Endothelial cell of umbilical vein (primary cell): Measurements from ENCODE around the gene FJX1. TPM values are rescaled to one million over a fixed set of nuclear protein-coding genes. Genes with fewer than 3 reads are reported as not detected.

Experiments used
- BruUV-seq: library from RNA; stranded (reverse); fragments of 400-500 nt; replicated peaks from 2 replicates; lab custom pipeline; 2021; lab: Mats Ljungman, UMichigan
- CTCF ChIA-PET: fragments of 300-600, 350-600 bp; sonication (Branson Sonifier 250); formaldehyde crosslinking; loops from one replicate; lab custom pipeline; 2021; ENCODE audit warnings: antibody characterized with exemption, inconsistent platforms; lab: Charles Lee
- POLR2A ChIA-PET: fragments of 300-600, 350-600 bp; sonication (Branson Sonifier 250); formaldehyde crosslinking; loops from one replicate; lab custom pipeline; 2021; ENCODE audit warnings: antibody characterized with exemption, inconsistent platforms; lab: Charles Lee
- DNase-seq: peaks from one replicate; pipeline ENCODE4 v3.0.0-alpha.2; 2011; ENCODE audit warnings: low read depth, low spot score
- FAIRE-seq: peaks from 2 replicates; lab custom pipeline; 2011; peaks lifted over from hg19 to GRCh38; lab: Jason Lieb, UNC
- H2AFZ ChIP-seq: 2 replicates; pipeline ENCODE4 v1.6.0; 2012; ENCODE audit warnings: low read depth, low read length, control low read depth, inconsistent platforms
- H3K27ac ChIP-seq: 2 replicates; pipeline ENCODE4 v1.5.1; 2011; ENCODE audit warnings: low read depth, mild to moderate bottlenecking, control low read depth, low read length, moderate library complexity; ENCODE audit not compliant: insufficient read depth
- H3K27me3 ChIP-seq, 2 experiments: 2 replicates each; pipeline versions ENCODE4 v1.6.0 to v1.6.1; 2011; ENCODE audit warnings: low read length in 2 of 2, mixed read lengths in 1 of 2; ENCODE audit not compliant: control insufficient read depth in 2 of 2, insufficient read depth in 2 of 2
- H3K36me3 ChIP-seq, 2 experiments: 2 replicates in 1 of 2; 3 replicates in 1 of 2; pipeline ENCODE4 v1.5.1; 2011; ENCODE audit warnings: low read length in 2 of 2, mild to moderate bottlenecking in 1 of 2, moderate library complexity in 1 of 2; ENCODE audit not compliant: control insufficient read depth in 2 of 2, insufficient read depth in 2 of 2; ENCODE audit errors: extremely low read depth in 1 of 2
- H3K4me1 ChIP-seq: 3 replicates; pipeline ENCODE4 v1.5.1; 2011; ENCODE audit warnings: mild to moderate bottlenecking, low read length; ENCODE audit not compliant: control insufficient read depth, insufficient read depth; ENCODE audit errors: extremely low read depth
- H3K4me2 ChIP-seq: 2 replicates; pipeline ENCODE4 v1.6.1; 2011; ENCODE audit warnings: low read length, control low read depth, mixed read lengths; ENCODE audit not compliant: insufficient read depth
- H3K4me3 ChIP-seq, 3 experiments: fragments of 200-600 bp in 1 of 3; sonication (generic), shearing (Covaris generic) in 1 of 3; replicated peaks in 1 of 3; 2 replicates each; pipeline ENCODE4 v1.5.1; 2011 to 2016; ENCODE audit warnings: control low read depth in 3 of 3, low read length in 3 of 3, mild to moderate bottlenecking in 2 of 3, inconsistent platforms in 1 of 3, low read depth in 1 of 3, moderate library complexity in 1 of 3; ENCODE audit not compliant: insufficient read depth in 1 of 3
- H3K79me2 ChIP-seq: 2 replicates; pipeline ENCODE4 v1.6.0; 2012; ENCODE audit warnings: low read length, inconsistent platforms; ENCODE audit not compliant: control insufficient read depth, insufficient read depth
- H3K9ac ChIP-seq: replicated peaks from 2 replicates; pipeline ENCODE3; 2011; ENCODE audit warnings: low read length, control low read depth; ENCODE audit not compliant: insufficient read depth; ENCODE audit errors: extremely low read depth
- H3K9me1 ChIP-seq: replicated peaks from 3 replicates; pipeline ENCODE4 v1.6.0; 2011; ENCODE audit warnings: mild to moderate bottlenecking, low read length; ENCODE audit not compliant: control insufficient read depth, insufficient read depth; ENCODE audit errors: extremely low read depth
- H3K9me3 ChIP-seq: replicated peaks from 2 replicates; pipeline ENCODE4 v1.5.1; 2012; ENCODE audit warnings: low read length, inconsistent platforms; ENCODE audit not compliant: control insufficient read depth, insufficient read depth
- H4K20me1 ChIP-seq: replicated peaks from 2 replicates; pipeline ENCODE3; 2011; ENCODE audit warnings: mild to moderate bottlenecking, low read length; ENCODE audit not compliant: control insufficient read depth, insufficient read depth; ENCODE audit errors: extremely low read depth
- CTCF ChIP-seq, 2 donors: IDR thresholded peaks; 1 replicate in 1 of 2; 2 replicates in 1 of 2; pipeline ENCODE4 v1.5.1; 2011; ENCODE audit warnings: low read length in 2 of 2, mild to moderate bottlenecking in 2 of 2, moderate library complexity in 2 of 2, control low read depth in 1 of 2, inconsistent platforms in 1 of 2, low read depth in 1 of 2; ENCODE audit not compliant: insufficient read depth in 1 of 2; ENCODE audit errors: extremely low read depth in 1 of 2
- EZH2 ChIP-seq: IDR thresholded peaks from 2 replicates; pipeline ENCODE4 v1.6.1; 2012; ENCODE audit warnings: borderline replicate concordance, low read depth, mild to moderate bottlenecking, moderate library complexity, low read length, inconsistent platforms; ENCODE audit not compliant: severe bottlenecking
- FOS ChIP-seq: IDR thresholded peaks from 2 replicates; pipeline ENCODE4 v1.6.1; 2011; ENCODE audit warnings: mild to moderate bottlenecking, low read length, moderate library complexity, borderline replicate concordance; ENCODE audit not compliant: insufficient read depth
- JUN ChIP-seq: IDR thresholded peaks from 2 replicates; pipeline ENCODE4 v1.6.1; 2011; ENCODE audit warnings: borderline replicate concordance, low read depth; ENCODE audit not compliant: insufficient read length, insufficient read depth
- MAX ChIP-seq: IDR thresholded peaks from 2 replicates; pipeline ENCODE4 v1.6.1; 2011; ENCODE audit not compliant: insufficient read depth, insufficient read length
- MYC ChIP-seq: IDR thresholded peaks from one replicate; pipeline ENCODE4 v1.6.1; 2011; ENCODE audit warnings: mild to moderate bottlenecking, low read depth, low read length
- POLR2A ChIP-seq: IDR thresholded peaks from 2 replicates; pipeline ENCODE4 v1.6.1; 2012; ENCODE audit warnings: low read depth, mild to moderate bottlenecking, control low read depth, low read length
- POLR2AphosphoS5 ChIP-seq: IDR thresholded peaks from 2 replicates; pipeline ENCODE4 v1.6.1; 2012; ENCODE audit warnings: low read depth, mild to moderate bottlenecking, control low read depth, low read length, moderate library complexity; ENCODE audit not compliant: insufficient read depth
- dilution Hi-C: fragments of 300-500 bp; cut with MboI; formaldehyde crosslinking; loops from one replicate; pipeline ENCODE4 v1.15.0; 2019; ENCODE audit warnings: low sequenced_read_pairs; ENCODE audit not compliant: extremely low pct_ligation_motif_present
- intact Hi-C: fragments of 100-400 bp; cut with micrococcal nuclease; formaldehyde crosslinking; loops from one replicate; pipeline ENCODE4 v1.10.0; 2022
- polyA plus RNA-seq, 4 experiments: library from polyadenylated mRNA; depleted of rRNA in 3 of 4; stranded (reverse) in 3 of 4; unstranded in 1 of 4; fragments of >200 nt; gene quantifications; 2 replicates each; pipeline versions ENCODE4 v1.2.1 to v1.2.3, GENCODE V29; 2011 to 2012; ENCODE audit warnings: missing spikeins in 1 of 4
- total RNA-seq: library from RNA; stranded (reverse); gene quantifications from 2 replicates; pipeline ENCODE4 v1.2.3, GENCODE V29; 2021

Gene FJX1
- total and polyA plus RNA-seq, 2 donors (not counting 3 experiments of a cell fraction or from before 2014, with no cell fraction given): 9.2 to 26.6 TPM

DNA sequence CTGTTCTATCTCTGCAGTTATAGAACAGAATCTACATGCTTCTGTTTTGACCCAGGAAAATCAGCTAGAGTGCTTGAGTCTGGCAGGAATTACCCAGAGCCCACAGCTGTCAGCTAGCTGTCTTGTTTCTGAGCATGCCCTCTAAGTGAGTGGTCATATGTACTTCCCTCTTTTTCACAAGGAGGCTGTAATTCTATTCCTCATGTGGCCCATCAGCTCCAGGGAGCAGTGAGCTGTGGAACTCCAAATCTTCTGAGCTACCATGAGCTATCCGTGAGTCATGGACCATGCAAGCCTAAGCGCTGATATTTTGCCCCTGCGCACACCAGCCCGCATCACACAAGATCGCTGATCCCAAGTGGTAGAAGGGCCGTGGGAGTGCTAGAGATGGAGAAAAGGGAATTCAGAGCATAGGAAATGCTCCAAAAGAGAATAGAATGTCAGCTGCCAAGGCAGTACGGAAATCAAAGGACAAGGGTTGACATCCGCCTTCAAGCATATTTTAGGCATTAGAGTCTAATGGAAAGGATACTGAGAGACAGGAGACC is 5.4 kb downstream of the FJX1 start:
- Histone ChIP-seq H3K4me1 (peaks cover 41% of the 10 kb centered on the region), H3K9ac (peak overlapping the region; percentile 12), H3K36me3 (no peaks in the 10 kb centered on the region), H3K27me3 (no peaks in the 10 kb centered on the region), H2AFZ (no peak overlapping the region), H3K4me2 (peak overlapping the region; percentile 33), H4K20me1 (no peaks in the 10 kb centered on the region), H3K79me2 (peaks cover 21% of the 10 kb centered on the region), H3K4me3 (no peak overlapping the region), H3K27ac (peak overlapping the region; percentile 51), H3K9me3 (no peaks in the 10 kb centered on the region), H3K9me1 (no peaks in the 10 kb centered on the region)
- TF ChIP-seq JUN (no peak), FOS (peak; percentile 54)
- CTCF ChIA-PET: interaction anchor here (1.2 to 2.1 kb wide), 4 partner anchors 198 to 635 kb away, joined by 3 to 20 read pairs (median 4); no protein-coding TSS in a partner anchor
- intact Hi-C loops (loop anchor here (5.0 kb wide), 1 partner anchor 1751 kb away; no protein-coding TSS in a partner anchor), dilution Hi-C loops (loop anchor here (25.0 kb wide), 1 partner anchor 639 kb away; no protein-coding TSS in a partner anchor)
- BruUV-seq: no TSS peak
- DNase-seq (peak; percentile 61), FAIRE-seq (peak; percentile 70)
- POLR2A ChIA-PET: interaction anchor here (0.6 kb wide), 1 partner anchor 9 kb away, joined by 3 read pairs; no protein-coding TSS in a partner anchor

GRCh38 chr11:35624316-35624715 is 6.1 kb downstream of the FJX1 start:
- POLR2A ChIA-PET: interaction anchor here (0.6 kb wide), 1 partner anchor 9 kb away, joined by 3 read pairs; no protein-coding TSS in a partner anchor
- TF ChIP-seq POLR2AphosphoS5 (no peak), JUN (no peak), MYC (no peak), FOS (no peak), CTCF (IDR thresholded peaks at IDR 0.05; ENCODE audit: extremely low read depth in 1 of 2, insufficient read depth in 1 of 2, low read depth in 1 of 2, low read length in 2 of 2) (no peak), MAX (no peak), EZH2 (no peak), POLR2A (no peak)
- FAIRE-seq (no peak), DNase-seq (no peak)
- no peaks in the 10 kb centered on the region for H4K20me1 ChIP-seq
- H3K27me3 ChIP-seq: no peaks in the 10 kb centered on the region
- H3K9ac ChIP-seq: no peak overlapping the region
- H3K27ac ChIP-seq: peak overlapping the region; percentile 51
- no peak overlapping the region for H2AFZ ChIP-seq
- no peak overlapping the region for H3K4me3 ChIP-seq
- no peaks in the 10 kb centered on the region for H3K9me1 ChIP-seq
- peak overlapping the region; percentile 9 for H3K4me2 ChIP-seq
- H3K36me3 ChIP-seq: no peaks in the 10 kb centered on the region
- intact Hi-C loops (loop anchor here (5.0 kb wide), 1 partner anchor 1752 kb away; no protein-coding TSS in a partner anchor), dilution Hi-C loops (loop anchor here (25.0 kb wide), 1 partner anchor 638 kb away; no protein-coding TSS in a partner anchor)
- peaks cover 44% of the 10 kb centered on the region for H3K4me1 ChIP-seq
- peaks cover 19% of the 10 kb centered on the region for H3K79me2 ChIP-seq
- CTCF ChIA-PET: interaction anchor here (1.2 to 2.1 kb wide), 4 partner anchors 198 to 635 kb away, joined by 3 to 20 read pairs (median 4); no protein-coding TSS in a partner anchor
- no TSS peak for BruUV-seq
- H3K9me3 ChIP-seq: no peaks in the 10 kb centered on the region
